CD14-positive monocyte (primary cell): ENCODE data around the gene KMT2A. TPM values are rescaled to one million over a fixed set of nuclear protein-coding genes. Genes with fewer than 3 reads are reported as not detected.
"Not testable (repeated sequence)": the region's sequence is repeated elsewhere in the genome, so short reads cannot be mapped to it uniquely, and the experiment has no call there.

Experiments
- DNase-seq, 3 donors: peaks; one replicate each; pipeline ENCODE4 v3.0.0-alpha.2; 2011 to 2022
- H2AFZ ChIP-seq: 2 replicates; pipeline ENCODE4 v1.6.0; 2012; ENCODE audit warnings: mild to moderate bottlenecking, low read depth, low read length, inconsistent platforms; ENCODE audit not compliant: insufficient read depth, poor library complexity, severe bottlenecking
- H3K27ac ChIP-seq, 2 donors: 1 replicate in 1 of 2; 2 replicates in 1 of 2; pipeline ENCODE4 v1.5.1; 2012 to 2013; ENCODE audit warnings: low read length in 2 of 2, control low read depth in 1 of 2, inconsistent platforms in 1 of 2, low read depth in 1 of 2, mild to moderate bottlenecking in 1 of 2
- H3K27me3 ChIP-seq, 2 donors: one replicate each; pipeline versions ENCODE4 v1.6.0 to v1.6.1; 2011 to 2013; ENCODE audit warnings: low read length in 2 of 2; ENCODE audit not compliant: control insufficient read depth in 2 of 2, insufficient read depth in 2 of 2
- H3K36me3 ChIP-seq, 2 donors: replicated peaks in 1 of 2; 1 replicate in 1 of 2; 2 replicates in 1 of 2; pipeline versions ENCODE4 v1.5.1 to v1.6.1; 2012 to 2013; ENCODE audit warnings: low read length in 2 of 2, control low read depth in 1 of 2, inconsistent platforms in 1 of 2, mild to moderate bottlenecking in 1 of 2; ENCODE audit not compliant: insufficient read depth in 2 of 2, control insufficient read depth in 1 of 2
- H3K4me1 ChIP-seq, 2 donors: 1 replicate in 1 of 2; 2 replicates in 1 of 2; pipeline versions ENCODE4 v1.5.1 to v1.6.1; 2012 to 2013; ENCODE audit warnings: low read length in 2 of 2, control low read depth in 1 of 2, inconsistent platforms in 1 of 2, mild to moderate bottlenecking in 1 of 2, moderate library complexity in 1 of 2; ENCODE audit not compliant: insufficient read depth in 2 of 2, control insufficient read depth in 1 of 2
- H3K4me2 ChIP-seq: replicated peaks from 2 replicates; pipeline ENCODE3; 2012; ENCODE audit warnings: low read length, moderate library complexity, mild to moderate bottlenecking; ENCODE audit not compliant: poor library complexity, severe bottlenecking; ENCODE audit errors: extremely low read depth
- H3K4me3 ChIP-seq, 3 experiments: fragments of 200-600 bp in 1 of 3; sonication (generic) in 1 of 3; replicated peaks in 1 of 3; 1 replicate in 2 of 3; 2 replicates in 1 of 3; pipeline ENCODE4 v1.5.1; 2011 to 2013; ENCODE audit warnings: low read length in 3 of 3, mild to moderate bottlenecking in 3 of 3, control low read depth in 2 of 3, low read depth in 2 of 3, inconsistent platforms in 1 of 3, moderate library complexity in 1 of 3
- H3K79me2 ChIP-seq: 2 replicates; pipeline ENCODE4 v1.6.0; 2012; ENCODE audit warnings: mild to moderate bottlenecking, control low read depth, inconsistent platforms, low read length, moderate library complexity; ENCODE audit not compliant: insufficient read depth
- H3K9ac ChIP-seq: 2 replicates; pipeline ENCODE4 v1.6.0; 2017; ENCODE audit warnings: low read length, mild to moderate bottlenecking; ENCODE audit not compliant: insufficient read depth, poor library complexity, severe bottlenecking
- H3K9me3 ChIP-seq, 2 donors: replicated peaks in 1 of 2; 1 replicate in 1 of 2; 2 replicates in 1 of 2; pipeline versions ENCODE4 v1.5.1 to v1.6.1; 2012 to 2013; ENCODE audit warnings: low read length in 2 of 2, control low read depth in 1 of 2; ENCODE audit not compliant: control insufficient read depth in 1 of 2, insufficient read depth in 1 of 2
- H4K20me1 ChIP-seq: 2 replicates; pipeline ENCODE4 v1.6.0; 2012; ENCODE audit warnings: mild to moderate bottlenecking, low read length, control low read depth, moderate library complexity; ENCODE audit not compliant: insufficient read depth
- H3K27ac Mint-ChIP-seq, 7 donors: one replicate each; pipeline ENCODE4 v1.8.0; 2020; ENCODE audit warnings: mild to moderate bottlenecking in 7 of 7, mixed read lengths in 7 of 7, moderate library complexity in 6 of 7, inconsistent platforms in 2 of 7
- H3K27me3 Mint-ChIP-seq, 3 donors: one replicate each; pipeline ENCODE4 v1.8.0; 2021 to 2022; ENCODE audit warnings: low read depth in 3 of 3, mild to moderate bottlenecking in 3 of 3, mixed read lengths in 3 of 3, moderate library complexity in 3 of 3, inconsistent platforms in 1 of 3
- H3K36me3 Mint-ChIP-seq, 2 donors: one replicate each; pipeline ENCODE4 v1.8.0; 2020; ENCODE audit warnings: mixed read lengths in 2 of 2, inconsistent platforms in 1 of 2, mild to moderate bottlenecking in 1 of 2
- H3K4me1 Mint-ChIP-seq: one replicate; pipeline ENCODE4 v1.8.0; 2020; ENCODE audit warnings: mild to moderate bottlenecking, mixed read lengths
- H3K4me3 Mint-ChIP-seq, 2 donors: one replicate each; pipeline ENCODE4 v1.8.0; 2020; ENCODE audit warnings: mild to moderate bottlenecking in 2 of 2, mixed read lengths in 2 of 2, moderate library complexity in 1 of 2
- H3K9me3 Mint-ChIP-seq, 7 donors: one replicate each; pipeline ENCODE4 v1.8.0; 2020 to 2022; ENCODE audit warnings: mixed read lengths in 7 of 7, mild to moderate bottlenecking in 6 of 7, moderate library complexity in 6 of 7, inconsistent platforms in 2 of 7
- CTCF ChIP-seq: fragments of 200-600 bp; IDR thresholded peaks from one replicate; pipeline ENCODE4 v1.8.0; 2022; ENCODE audit warnings: antibody characterized with exemption, mild to moderate bottlenecking
- WGBS: methylation state at CpG from one replicate; pipeline ENCODE4 v1.1.5; 2013; ENCODE audit warnings: missing lambda C conversion rate; ENCODE audit not compliant: insufficient coverage; 5-methylcytosine and 5-hydroxymethylcytosine counted together
- intact Hi-C, 2 donors: fragments of 100-400 bp; cut with micrococcal nuclease; formaldehyde crosslinking; loops; one replicate each; pipeline versions ENCODE4 v1.15.0 to v1.15.1; 2023
- polyA plus RNA-seq, 3 donors: library from polyadenylated mRNA; depleted of rRNA in 1 of 3; unstranded in 2 of 3; stranded (reverse) in 1 of 3; fragments of 300-500 nt in 2 of 3; fragments of >200 nt in 1 of 3; fragmentation: Illumina TruSeq in 2 of 3; gene quantifications; 1 replicate in 2 of 3; 2 replicates in 1 of 3; pipeline ENCODE4 v1.2.3, GENCODE V29; 2012 to 2021

The KMT2A gene
- polyA plus RNA-seq, 3 donors = 3.3 to 21.7 (median 3.5) TPM

GRCh38 chr11:118401880-118402590 lies 34.3 kb upstream of the KMT2A start:
- peaks cover 56% of the 10 kb centered on the region for H4K20me1 ChIP-seq
- WGBS = 0% methylated on average over 9 of the region's 22 CpGs
- H3K4me1 ChIP-seq = peaks cover 22 to 25% of the 10 kb centered on the region in 2 donors
- no peaks in the 10 kb centered on the region for H3K27me3 ChIP-seq
- H3K4me3 Mint-ChIP-seq = peak overlapping the region; percentile 95 to 98
- peak overlapping the region; percentile 39 to 90 for H3K27ac ChIP-seq
- H3K9me3 ChIP-seq = no peaks in the 10 kb centered on the region
- peak overlapping the region; percentile 99 for H2AFZ ChIP-seq
- peaks cover 58% of the 10 kb centered on the region for H3K79me2 ChIP-seq
- H3K9ac ChIP-seq = peak overlapping the region; percentile 85
- H3K36me3 Mint-ChIP-seq = peaks cover 20 to 26% of the 10 kb centered on the region in 2 donors
- DNase-seq = peak in 2 of 3 donors; percentile 18 to 33
- H3K4me2 ChIP-seq = peak overlapping the region; percentile 97
- peak overlapping the region; percentile 80 to 98 (median 82) for H3K4me3 ChIP-seq
- peaks cover 30% of the 10 kb centered on the region for H3K4me1 Mint-ChIP-seq
- H3K27ac Mint-ChIP-seq = peak overlapping the region; percentile 97 to 100 (median 99)
- no peaks in the 10 kb centered on the region for H3K9me3 Mint-ChIP-seq
- no peak for TF ChIP-seq CTCF
- H3K27me3 Mint-ChIP-seq = no peaks in the 10 kb centered on the region
- H3K36me3 ChIP-seq = peaks cover 27 to 56% of the 10 kb centered on the region in 2 donors
- intact Hi-C loops = loop anchor here (2.0 to 5.0 kb wide), 2 partner anchors 35 kb away; partner anchors contain the start of gene KMT2A (in 2 of the 2)

GRCh38 chr11:118402594-118402993 lies 33.7 kb upstream of the KMT2A start:
- peak overlapping the region; percentile 97 for H3K4me2 ChIP-seq
- H3K27me3 Mint-ChIP-seq, DNase-seq, H3K9me3 ChIP-seq, H2AFZ ChIP-seq, H3K27me3 ChIP-seq, H3K9me3 Mint-ChIP-seq: not testable (repeated sequence)
- peak overlapping the region; percentile 80 to 98 (median 82) for H3K4me3 ChIP-seq
- intact Hi-C loops = loop anchor here in 1 of 2 donors (5.0 kb wide), 1 partner anchor 35 kb away; the partner anchor contains the start of gene KMT2A
- H3K27ac ChIP-seq = peak overlapping the region in 1 of 2 donors; percentile 90
- H3K79me2 ChIP-seq = peaks cover 64% of the 10 kb centered on the region
- H3K4me1 Mint-ChIP-seq = peaks cover 30% of the 10 kb centered on the region
- H3K4me3 Mint-ChIP-seq = peak overlapping the region; percentile 95 to 98
- peaks cover 62% of the 10 kb centered on the region for H4K20me1 ChIP-seq
- H3K36me3 ChIP-seq = peaks cover 28 to 56% of the 10 kb centered on the region in 2 donors
- peak overlapping the region in 6 of 7 donors; percentile 26 to 100 (median 97) for H3K27ac Mint-ChIP-seq
- H3K36me3 Mint-ChIP-seq = peaks cover 22 to 32% of the 10 kb centered on the region in 2 donors
- H3K4me1 ChIP-seq = peaks cover 22 to 25% of the 10 kb centered on the region in 2 donors
- WGBS = 89% methylated on average over 3 of the region's 7 CpGs
- H3K9ac ChIP-seq = peak overlapping the region; percentile 6
